Measurements from ENCODE around the gene RBMY1B.
"Not testable (repeated sequence)": the region's sequence is repeated elsewhere in the genome, so short reads cannot be mapped to it uniquely, and the experiment has no call there.

Gene RBMY1B

GRCh38 chrY:21511038-21511437 lies at the start of gene RBMY1B:
RBMY1B (plus strand) TSS chrY:21511338; CDS start chrY:21513351, 2,013 bp downstream.
- not testable (repeated sequence) for DNase-seq

DNA sequence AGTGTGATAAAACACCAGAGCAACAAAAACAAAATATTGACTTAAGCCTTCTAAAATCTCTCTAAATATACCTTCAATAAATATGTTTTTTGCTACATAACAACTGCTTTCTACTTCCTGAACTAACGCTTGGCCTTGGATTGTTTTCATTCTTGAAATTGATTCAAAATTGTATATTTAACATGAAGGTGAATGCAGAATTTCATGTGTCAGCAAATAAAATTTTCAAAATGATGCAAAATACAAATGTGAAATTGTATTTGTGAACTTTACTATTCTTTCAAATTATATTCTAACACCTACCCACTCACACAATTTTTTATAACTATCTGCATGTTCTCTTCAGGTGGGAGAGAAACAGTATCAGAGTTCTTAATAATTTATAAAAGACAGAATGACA lies 48.2 kb upstream of the RBMY1B start:
- DNase-seq: not testable (repeated sequence)

- DNase-seq: no peak
Observed at GRCh38 chrY:21482967-21483366, 28.2 kb upstream of the RBMY1B start.

- not testable (repeated sequence) for DNase-seq
Observed at GRCh38 chrY:21534579-21534978, 23.4 kb downstream of the RBMY1B start, which contains the start of gene RBMY1A1. RBMY1A1 (plus strand) TSS chrY:21534879; CDS start chrY:21536892, 2,013 bp downstream.

DNA sequence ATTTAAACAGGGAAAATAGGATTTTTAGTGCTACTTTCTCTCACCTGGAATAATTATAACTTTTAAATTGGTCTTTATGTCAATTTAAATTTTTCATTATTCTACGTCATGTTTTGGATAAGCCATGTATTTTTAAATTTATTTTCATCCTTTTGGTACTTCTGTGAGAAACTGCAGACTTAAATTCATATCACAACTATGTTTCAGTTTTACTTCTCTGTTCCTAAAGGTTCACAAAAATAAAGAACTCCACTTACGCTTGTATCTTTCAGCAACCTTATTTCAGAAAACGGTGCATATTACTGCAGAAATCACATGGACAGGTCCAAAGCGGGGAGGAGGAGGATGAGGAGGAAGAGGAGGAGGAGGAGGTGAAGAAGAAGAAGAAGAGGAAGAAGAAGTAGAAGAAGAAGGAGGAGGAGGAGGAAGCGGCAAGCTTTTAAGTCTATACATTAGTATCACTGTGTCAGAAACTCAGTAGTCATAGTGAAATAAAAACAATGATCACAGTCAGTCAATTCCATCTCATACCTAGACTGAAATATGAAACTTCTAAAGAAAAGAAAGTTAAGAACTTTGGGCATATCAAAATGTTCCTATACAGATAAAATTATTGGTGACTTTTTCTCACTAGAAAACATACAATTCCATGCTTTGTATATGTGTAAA lies 48.3 kb downstream of the RBMY1B start:
- DNase-seq: not testable (repeated sequence)
